ENCODE results near the gene SUPT20HL2. TPM values are rescaled to one million over a fixed set of nuclear protein-coding genes. Genes with fewer than 3 reads are reported as not detected.
A peak's percentile ranks its signal among the peaks of the same experiment; 100 is the strongest.
"Not testable (repeated sequence)": the region's sequence is repeated elsewhere in the genome, so short reads cannot be mapped to it uniquely, and the experiment has no call there.

Gene SUPT20HL2
- total and polyA plus RNA-seq, 9 donors = 0.04 to 1.1 (median 0.27) TPM; not detected in 1

DNA sequence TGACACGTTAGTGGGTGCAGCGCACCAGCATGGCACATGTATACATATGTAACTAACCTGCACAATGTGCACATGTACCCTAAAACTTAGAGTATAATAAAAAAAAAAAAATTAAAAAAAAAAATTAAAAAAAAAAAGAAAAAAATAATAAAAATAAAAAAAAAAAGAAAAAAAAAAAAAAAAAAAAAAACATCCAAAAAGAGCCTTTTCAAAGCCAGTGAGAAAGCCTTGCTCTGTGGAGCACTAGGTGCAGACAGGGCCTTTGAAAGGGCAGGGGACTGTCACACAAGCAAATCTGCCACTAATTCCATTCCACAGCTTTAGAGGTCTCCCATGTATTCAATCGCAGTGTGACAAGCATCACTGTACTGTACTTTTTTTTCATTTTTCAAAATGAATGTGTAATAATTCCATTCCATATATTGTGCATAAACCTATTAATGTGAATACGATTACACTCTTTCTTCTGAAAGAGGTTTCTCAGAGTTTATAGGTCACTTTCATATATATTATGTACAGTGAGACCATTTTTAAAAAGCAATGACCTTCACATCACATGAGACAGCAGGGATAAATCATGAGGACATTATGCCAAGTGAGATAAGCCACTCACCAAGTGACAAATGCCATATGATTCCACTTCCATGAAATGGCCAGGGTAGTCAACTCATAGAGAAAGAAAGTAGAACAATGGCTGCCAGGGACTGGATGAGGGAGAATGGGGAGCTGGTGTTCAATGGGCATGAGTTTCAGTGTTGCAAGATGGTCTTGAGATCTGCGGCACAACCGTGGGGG is 4.1 kb downstream of the SUPT20HL2 start:
- 80 to 92% (median 90%) methylated on average over 5 to 6 of the region's 6 CpGs for WGBS, 3 donors

DNA sequence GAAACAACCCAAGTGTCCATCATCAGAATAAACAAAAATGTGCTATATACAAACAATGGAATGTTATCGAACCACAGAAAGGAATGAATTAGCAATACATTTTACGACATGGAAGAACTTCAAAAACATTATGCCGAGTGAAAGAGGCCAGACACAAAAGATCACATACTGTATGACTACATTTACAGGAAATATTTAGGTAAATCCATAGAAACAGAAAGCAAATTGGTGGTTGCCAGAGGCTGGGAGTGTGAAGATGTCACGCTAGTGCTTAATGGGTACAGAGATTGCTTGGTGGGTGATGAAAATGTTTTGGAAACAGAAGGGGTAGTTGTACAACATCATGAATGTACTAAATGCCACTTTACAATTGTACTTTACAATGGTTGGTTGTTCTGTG is 5.1 kb downstream of the SUPT20HL2 start:
- H3K27me3 ChIP-seq = not testable (repeated sequence)

More for the DNA sequence above, 4.1 kb downstream of the SUPT20HL2 start:
- H3K4me3 ChIP-seq; intact Hi-C loops (cut with DNase I); DNase-seq; H3K4me1 ChIP-seq (ENCODE audit: insufficient read depth); H3K9me3 ChIP-seq; H3K27me3 ChIP-seq; H3K27ac ChIP-seq; H3K36me3 ChIP-seq: not testable (repeated sequence)

DNA sequence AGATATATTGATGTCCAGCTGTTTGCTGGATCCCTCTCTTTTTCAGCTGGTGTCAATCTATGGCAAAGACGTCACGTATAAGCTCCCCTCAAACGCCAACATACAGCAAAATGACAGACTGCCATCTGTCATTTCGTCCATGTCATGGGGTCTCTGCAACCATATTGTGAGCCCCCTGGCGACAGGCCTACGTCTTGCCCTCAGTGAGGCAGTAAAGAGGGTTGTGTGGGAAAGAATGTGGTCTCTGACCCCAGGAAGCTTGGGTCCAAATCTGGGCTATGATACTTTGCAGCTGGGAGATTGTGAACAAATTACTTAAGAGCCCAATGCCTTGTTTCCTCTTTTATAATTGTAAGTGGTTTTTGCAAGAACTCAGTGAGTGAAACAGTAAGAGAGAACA is 7.4 kb downstream of the SUPT20HL2 start:
- intact Hi-C loops (cut with DNase I) = no loop called here
- H3K36me3 ChIP-seq = no peaks in the 10 kb centered on the region
- no peak for DNase-seq
- H3K9me3 ChIP-seq = no peaks in the 10 kb centered on the region
- H3K4me3 ChIP-seq = no peak overlapping the region
- WGBS, 3 donors = 25 to 37% (median 27%) methylated on average over 6 of the region's 6 CpGs
- no peak for TF ChIP-seq POLR2A (IDR thresholded peaks at IDR 0.05)
- TF ChIP-seq, protein P1, sequence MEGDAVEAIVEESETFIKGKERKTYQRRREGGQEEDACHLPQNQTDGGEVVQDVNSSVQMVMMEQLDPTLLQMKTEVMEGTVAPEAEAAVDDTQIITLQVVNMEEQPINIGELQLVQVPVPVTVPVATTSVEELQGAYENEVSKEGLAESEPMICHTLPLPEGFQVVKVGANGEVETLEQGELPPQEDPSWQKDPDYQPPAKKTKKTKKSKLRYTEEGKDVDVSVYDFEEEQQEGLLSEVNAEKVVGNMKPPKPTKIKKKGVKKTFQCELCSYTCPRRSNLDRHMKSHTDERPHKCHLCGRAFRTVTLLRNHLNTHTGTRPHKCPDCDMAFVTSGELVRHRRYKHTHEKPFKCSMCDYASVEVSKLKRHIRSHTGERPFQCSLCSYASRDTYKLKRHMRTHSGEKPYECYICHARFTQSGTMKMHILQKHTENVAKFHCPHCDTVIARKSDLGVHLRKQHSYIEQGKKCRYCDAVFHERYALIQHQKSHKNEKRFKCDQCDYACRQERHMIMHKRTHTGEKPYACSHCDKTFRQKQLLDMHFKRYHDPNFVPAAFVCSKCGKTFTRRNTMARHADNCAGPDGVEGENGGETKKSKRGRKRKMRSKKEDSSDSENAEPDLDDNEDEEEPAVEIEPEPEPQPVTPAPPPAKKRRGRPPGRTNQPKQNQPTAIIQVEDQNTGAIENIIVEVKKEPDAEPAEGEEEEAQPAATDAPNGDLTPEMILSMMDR (IDR thresholded peaks at IDR 0.05) = no peak
- no peak for TF ChIP-seq EP300 (IDR thresholded peaks at IDR 0.05)
- no peaks in the 10 kb centered on the region for H3K27me3 ChIP-seq
- peaks cover 3% of the 10 kb centered on the region for H3K4me1 ChIP-seq (ENCODE audit: insufficient read depth)
- no peak overlapping the region for H3K27ac ChIP-seq

More for the DNA sequence above, 5.1 kb downstream of the SUPT20HL2 start:
- H3K4me1 ChIP-seq (ENCODE audit: insufficient read depth); H3K9me3 ChIP-seq; H3K4me3 ChIP-seq; intact Hi-C loops (cut with DNase I); H3K36me3 ChIP-seq; DNase-seq; H3K27ac ChIP-seq: not testable (repeated sequence)
- 77 to 93% (median 80%) methylated on average over 4 of the region's 4 CpGs for WGBS, 3 donors

DNA sequence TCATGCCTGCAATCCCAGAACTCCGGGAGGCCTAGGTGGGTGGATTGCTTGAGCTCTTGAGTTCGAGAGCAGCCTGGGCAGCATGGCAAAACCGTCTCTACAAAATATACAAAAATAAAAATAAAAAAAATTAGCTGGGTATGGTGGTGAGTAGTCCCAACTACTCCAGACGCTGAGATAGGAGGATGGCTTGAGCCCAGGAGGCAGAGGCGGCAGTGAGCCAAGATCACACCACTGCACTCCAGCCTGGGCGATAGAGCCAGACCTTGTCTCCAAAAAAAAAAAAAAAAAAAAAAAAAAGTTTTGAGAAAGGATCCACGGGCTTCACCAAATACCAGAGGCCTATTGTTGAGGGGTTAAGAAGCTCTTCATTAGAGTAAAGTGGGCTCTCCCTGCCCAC is 8.0 kb downstream of the SUPT20HL2 start:
- H3K27me3 ChIP-seq = no peaks in the 10 kb centered on the region
- TF ChIP-seq, protein P1 (IDR thresholded peaks at IDR 0.05) = no peak
- TF ChIP-seq POLR2A (IDR thresholded peaks at IDR 0.05) (no peak), EP300 (IDR thresholded peaks at IDR 0.05) (no peak)
- WGBS, 3 donors = 44 to 49% (median 46%) methylated on average over 7 of the region's 7 CpGs
- no peak overlapping the region for H3K27ac ChIP-seq
- intact Hi-C loops (cut with DNase I) = no loop called here
- H3K4me3 ChIP-seq = no peak overlapping the region
- H3K4me1 ChIP-seq (ENCODE audit: insufficient read depth) = no peaks in the 10 kb centered on the region
- peak; percentile 47 to 72 (median 47) for DNase-seq
- no peaks in the 10 kb centered on the region for H3K9me3 ChIP-seq
- no peaks in the 10 kb centered on the region for H3K36me3 ChIP-seq

DNA sequence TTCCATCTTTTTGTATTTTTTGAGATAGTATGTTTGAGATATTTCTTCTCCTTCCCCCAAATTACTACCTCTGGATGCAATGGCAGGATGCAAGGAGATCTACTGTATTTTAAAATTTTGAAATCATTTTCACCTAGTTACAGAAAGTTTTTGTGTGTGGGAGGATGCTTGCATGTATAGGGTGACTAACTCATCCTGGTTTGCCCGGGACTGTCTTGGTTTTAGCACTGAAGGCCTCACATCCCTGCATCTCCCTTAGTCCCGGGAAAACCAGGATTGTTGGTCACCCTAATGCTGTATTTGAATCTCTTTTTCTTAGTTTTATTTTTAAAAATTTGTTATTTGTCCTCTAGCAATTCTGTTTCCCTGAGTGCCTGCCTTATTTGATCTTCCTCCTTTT is 12.1 kb downstream of the SUPT20HL2 start:
- Histone ChIP-seq H3K36me3 (no peaks in the 10 kb centered on the region), H3K4me1 (ENCODE audit: insufficient read depth) (no peaks in the 10 kb centered on the region), H3K4me3 (no peak overlapping the region), H3K27ac (no peak overlapping the region), H3K27me3 (no peaks in the 10 kb centered on the region), H3K9me3 (no peaks in the 10 kb centered on the region)
- WGBS, 3 donors = 65 to 68% (median 67%) methylated on average over 2 of the region's 2 CpGs
- TF ChIP-seq POLR2A (IDR thresholded peaks at IDR 0.05) = no peak
- no peak for DNase-seq
- intact Hi-C loops (cut with DNase I) = loop anchor here in 1 of 4 donors (1.0 kb wide), 1 partner anchor 29 kb away; no protein-coding TSS in a partner anchor

DNA sequence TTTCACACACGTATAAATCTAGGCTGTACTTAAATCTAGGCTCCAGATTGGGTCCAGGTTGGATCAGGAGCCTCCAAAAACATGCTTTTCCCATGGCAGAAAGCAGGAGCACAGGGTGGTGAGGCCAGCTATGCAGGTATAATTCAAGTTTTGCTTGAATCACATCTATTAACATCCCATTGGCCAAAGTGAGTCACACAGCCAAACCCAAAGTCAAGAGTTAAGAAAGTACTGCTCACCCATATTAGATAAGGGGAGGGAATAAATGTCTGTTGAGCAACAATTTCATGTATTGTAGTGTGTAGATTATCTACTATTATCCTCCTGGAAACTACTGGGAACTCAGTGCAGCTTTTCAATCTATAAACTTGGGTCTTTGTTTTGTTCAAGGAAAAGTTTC is 12.8 kb downstream of the SUPT20HL2 start:
- Histone ChIP-seq H3K27ac (no peak overlapping the region), H3K4me3 (no peak overlapping the region), H3K27me3 (no peaks in the 10 kb centered on the region), H3K9me3 (no peaks in the 10 kb centered on the region), H3K4me1 (ENCODE audit: insufficient read depth) (no peaks in the 10 kb centered on the region), H3K36me3 (no peaks in the 10 kb centered on the region)
- WGBS, 3 donors = 43 to 50% (median 46%) methylated on average over 1 of the region's 1 CpG
- DNase-seq = no peak
- intact Hi-C loops (cut with DNase I) = no loop called here
- TF ChIP-seq EP300 (IDR thresholded peaks at IDR 0.05) (no peak), POLR2A (IDR thresholded peaks at IDR 0.05) (no peak)
- TF ChIP-seq, protein P1 (IDR thresholded peaks at IDR 0.05) = no peak
